Measurements from ENCODE around the gene ATXN2.

DNA sequence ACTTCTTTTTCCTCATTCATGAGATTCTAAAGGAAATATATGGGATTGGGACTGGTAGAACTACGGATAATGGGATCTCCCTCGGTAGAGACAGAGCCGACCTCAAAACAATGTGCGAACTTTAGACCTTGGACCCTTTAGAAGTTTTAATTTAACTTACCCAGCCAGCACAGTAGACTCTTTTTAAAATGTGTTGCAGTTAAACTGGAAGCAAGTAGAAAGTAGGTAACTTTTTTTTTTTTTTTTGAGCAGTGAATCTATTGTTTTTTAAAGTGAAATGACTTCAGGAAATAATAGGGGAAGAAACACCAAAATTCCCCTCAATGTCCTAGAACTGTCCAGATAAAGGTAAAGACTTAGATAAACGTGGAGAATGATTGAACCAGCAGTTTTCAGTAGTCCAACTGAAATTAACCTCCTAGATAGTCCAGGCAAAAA, 1.1 kb upstream of the ATXN2 start:
- TF ChIP-seq, protein P1, sequence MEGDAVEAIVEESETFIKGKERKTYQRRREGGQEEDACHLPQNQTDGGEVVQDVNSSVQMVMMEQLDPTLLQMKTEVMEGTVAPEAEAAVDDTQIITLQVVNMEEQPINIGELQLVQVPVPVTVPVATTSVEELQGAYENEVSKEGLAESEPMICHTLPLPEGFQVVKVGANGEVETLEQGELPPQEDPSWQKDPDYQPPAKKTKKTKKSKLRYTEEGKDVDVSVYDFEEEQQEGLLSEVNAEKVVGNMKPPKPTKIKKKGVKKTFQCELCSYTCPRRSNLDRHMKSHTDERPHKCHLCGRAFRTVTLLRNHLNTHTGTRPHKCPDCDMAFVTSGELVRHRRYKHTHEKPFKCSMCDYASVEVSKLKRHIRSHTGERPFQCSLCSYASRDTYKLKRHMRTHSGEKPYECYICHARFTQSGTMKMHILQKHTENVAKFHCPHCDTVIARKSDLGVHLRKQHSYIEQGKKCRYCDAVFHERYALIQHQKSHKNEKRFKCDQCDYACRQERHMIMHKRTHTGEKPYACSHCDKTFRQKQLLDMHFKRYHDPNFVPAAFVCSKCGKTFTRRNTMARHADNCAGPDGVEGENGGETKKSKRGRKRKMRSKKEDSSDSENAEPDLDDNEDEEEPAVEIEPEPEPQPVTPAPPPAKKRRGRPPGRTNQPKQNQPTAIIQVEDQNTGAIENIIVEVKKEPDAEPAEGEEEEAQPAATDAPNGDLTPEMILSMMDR (conservative IDR thresholded peaks at IDR 0.05; ENCODE audit: low read length), result no peak
- TF ChIP-seq EZH2phosphoT487 (IDR thresholded peaks at IDR 0.05; ENCODE audit: borderline replicate concordance, low read depth, low read length), result no peak
